ENCODE data around the gene FMNL3.
A peak's percentile ranks its signal among the peaks of the same experiment; 100 is the strongest.

Gene FMNL3

GRCh38 chr12:49674318-49674981, 32.8 kb downstream of the FMNL3 start:
- DNase-seq: no peak

DNA sequence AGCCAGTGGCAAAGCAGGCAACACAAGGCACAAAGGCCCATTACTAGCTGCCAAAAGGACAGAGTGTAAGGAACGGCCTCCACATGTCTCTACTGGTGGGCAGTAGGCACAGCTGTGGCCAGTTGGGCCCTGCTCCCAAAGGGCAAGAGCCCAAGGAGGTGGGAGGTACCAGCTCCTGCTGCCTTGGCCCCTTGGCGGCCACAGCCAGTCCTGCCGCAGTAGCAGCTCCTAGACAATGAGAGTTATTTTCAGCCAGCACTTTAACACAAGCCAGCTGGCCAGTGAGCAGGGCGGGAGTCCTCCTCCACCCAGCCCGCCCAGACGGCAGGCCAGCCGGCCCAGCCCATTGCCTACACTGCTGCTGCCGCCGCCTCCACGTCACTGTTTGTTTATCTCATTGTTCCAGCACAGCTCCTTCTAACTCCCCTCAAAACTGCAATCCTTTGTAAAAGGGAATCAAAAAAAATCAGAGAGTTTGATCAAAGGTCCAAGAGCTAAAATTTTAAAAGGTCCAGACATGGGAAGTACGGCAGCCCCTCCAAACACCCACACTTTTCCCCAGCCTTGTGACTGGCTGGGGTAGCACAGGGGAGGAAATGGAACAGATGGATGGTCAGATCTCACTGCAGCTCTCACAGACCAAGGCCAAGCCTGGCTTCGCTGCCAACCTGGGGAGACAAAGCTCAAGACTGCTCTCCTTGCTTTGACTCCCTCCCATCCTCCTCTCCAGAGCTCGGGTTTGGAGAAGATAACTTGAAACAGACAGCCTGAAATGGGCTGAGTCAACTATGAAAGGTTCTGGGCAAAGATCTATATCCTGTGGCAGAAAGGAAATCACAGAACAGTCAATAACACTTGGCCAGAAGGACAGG, 33.5 kb downstream of the FMNL3 start:
- DNase-seq: peak; percentile 51 to 90

- no peak for DNase-seq
Observed at GRCh38 chr12:49672301-49673217, 34.6 kb downstream of the FMNL3 start.

GRCh38 chr12:49671031-49671765, 36.0 kb downstream of the FMNL3 start:
- DNase-seq: no peak

- no peak for DNase-seq
Observed at GRCh38 chr12:49669796-49670195, 37.4 kb downstream of the FMNL3 start.

- DNase-seq: no peak
Observed at GRCh38 chr12:49667325-49668090, 39.7 kb downstream of the FMNL3 start.

DNA sequence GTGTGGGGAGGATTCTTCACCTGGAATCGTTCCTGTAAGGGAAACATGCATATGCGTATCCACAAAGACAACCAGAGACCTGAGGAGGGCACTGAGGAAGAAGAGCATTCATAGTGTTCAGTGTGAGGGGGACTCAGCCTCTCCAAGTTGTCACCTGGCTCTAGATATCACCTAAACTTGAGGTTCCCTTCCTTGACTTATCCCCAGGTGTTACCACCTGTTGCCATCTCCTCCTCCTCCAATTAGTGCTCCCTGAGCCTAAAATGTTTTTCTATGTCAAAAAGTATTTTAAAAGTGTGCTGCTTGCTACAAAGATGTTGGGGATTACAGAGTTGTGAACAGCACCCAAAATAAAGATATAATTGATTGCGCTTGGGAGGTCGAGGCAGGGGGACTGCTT, 41.0 kb downstream of the FMNL3 start:
- no peak for DNase-seq

DNA sequence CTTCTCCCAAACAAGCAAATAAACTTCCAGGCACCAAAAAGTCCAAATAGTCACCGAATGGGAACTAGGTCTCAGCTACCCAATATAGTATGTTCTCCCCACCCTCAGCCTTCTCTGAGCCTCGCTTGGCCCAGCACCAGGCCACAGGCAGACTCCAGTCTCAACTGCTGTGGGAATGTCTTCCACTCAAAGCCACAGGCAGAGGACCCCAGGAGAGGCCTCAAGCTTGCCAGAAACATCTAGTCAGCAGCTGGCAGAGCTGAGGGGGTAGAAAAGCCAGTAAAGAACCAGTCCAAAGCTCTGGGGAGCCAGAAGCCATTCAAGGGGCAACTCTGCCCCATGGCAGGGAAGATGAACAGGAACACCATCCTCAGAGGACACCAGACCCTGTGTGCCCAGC, 41.8 kb downstream of the FMNL3 start:
- DNase-seq: no peak

DNA sequence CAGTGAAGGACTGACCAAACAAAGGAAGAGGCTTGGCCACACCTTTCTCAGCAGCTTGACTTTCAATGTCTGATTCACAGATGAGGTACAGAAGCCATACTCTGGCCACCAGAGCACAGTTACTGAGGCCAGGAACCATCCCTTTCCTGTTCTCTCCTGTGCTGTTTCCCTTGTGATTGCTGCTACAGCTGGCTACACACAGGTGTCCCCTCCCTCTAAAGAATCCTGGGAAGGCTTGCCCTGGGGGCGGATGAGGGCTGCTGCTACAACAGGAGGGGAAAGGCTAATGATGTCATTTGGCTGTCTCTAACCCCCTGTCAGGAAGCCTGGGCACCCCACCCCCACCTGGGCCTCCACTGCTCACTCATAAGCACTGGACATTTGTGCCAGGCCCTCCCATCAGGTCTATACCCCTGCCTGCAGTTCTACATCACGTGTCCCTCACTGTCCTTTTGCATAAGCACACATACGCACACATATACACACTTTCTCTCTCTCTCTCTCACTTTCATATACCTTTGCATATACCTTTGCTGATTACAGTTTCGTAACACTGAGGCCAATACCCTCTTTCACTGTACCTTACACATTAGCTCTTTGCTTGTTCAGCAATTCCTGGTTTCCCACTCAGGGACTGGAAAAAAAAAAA, 42.5 kb downstream of the FMNL3 start:
- no peak for DNase-seq

DNA sequence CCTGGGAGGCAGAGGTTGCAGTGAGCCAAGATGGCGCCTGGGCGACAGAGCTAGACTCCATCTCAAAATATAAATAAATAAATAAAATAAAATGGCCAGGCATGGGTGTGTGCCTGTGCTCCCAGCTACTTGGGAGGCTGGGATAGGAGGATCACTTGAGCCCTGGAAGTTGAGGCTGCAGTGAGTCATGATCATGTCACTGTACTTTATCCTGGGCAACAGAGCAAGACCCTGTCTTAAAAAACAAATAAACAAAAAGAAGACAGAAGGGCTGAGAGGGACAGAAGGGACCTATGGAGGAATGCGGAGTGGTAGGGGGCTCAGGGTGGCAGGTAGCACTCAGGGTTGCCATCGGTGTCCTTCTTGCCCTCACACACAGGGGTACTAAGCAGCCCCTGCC, 43.0 kb downstream of the FMNL3 start:
- no peak for DNase-seq

DNA sequence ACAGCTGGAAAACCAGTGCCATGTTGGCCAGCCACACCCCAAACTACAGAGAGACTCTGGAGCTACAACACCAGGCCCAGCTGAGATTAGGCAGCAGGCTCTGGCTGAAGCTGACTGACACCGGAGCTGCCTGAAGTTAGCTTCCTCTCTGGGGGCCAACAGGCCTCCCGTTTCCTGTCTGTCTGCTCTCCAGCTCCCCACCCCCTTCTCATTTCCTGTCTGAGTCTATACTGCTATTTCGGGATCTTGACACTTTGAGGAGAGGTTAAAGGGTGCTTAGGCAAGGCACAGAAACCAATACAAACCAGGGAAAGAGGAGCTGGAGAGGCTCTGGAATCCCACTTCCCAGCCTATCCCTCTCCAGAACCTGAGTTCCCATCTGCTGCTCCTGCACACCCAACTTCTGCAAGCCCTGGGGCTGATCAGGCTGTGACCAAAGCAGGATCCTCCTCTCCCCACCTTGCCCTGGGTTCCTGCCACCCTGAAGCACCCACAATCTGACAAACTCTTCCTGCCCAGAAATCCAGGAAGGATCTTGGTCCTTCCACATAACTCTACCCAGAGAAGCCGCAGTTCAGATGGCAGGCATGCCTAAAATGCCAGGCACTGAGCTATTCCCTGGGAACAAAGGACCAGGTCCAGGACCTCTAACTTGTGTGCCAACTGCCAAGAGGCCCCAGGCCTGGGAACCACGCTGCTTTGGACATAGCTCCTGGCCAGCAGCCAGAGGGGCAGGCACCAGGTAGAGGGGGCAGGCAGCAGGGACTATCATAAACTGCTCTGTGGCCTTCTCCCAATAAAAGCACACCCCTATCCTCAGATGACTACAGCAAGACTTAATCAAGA, 44.0 kb downstream of the FMNL3 start:
- no peak for DNase-seq

DNA sequence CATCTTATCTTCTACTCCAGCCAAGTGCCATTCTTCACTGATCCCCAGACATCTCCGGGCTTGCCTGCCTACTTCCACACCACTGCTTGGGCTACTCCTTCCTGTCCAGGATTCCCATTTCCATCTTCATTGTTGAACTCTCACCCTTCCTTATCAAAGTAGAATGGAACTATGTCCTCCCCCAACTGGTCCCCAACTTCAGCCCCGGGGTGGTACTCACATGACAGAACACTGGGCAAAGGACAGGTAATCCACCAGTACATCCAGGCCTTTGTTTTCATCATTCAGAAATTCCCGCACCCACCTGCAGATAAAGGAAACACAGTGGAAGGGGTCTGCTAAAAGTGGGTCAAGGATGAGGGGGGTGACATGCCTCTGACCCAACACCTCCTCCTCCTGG, 45.5 kb downstream of the FMNL3 start:
- DNase-seq: no peak

GRCh38 chr12:49661191-49661590, 46.0 kb downstream of the FMNL3 start:
- no peak for DNase-seq

DNA sequence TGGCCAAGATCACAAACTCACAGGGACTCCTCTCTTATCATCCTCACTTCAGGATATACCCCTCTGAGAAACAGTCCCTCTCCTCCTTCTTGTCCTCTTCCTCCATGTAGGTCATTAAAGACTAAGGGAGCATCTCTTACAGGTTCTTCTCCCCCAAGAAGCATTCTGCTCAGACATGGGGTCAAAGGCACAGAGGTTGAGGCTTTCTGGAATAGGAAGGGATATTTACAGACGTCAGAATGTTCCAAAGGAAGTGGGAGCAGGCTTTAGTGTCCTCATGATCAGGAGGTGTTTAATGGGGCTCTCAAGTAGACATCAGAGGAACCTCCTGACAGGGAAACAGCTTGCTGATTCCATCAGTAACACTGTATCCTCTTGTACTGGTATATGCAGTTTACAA, 47.5 kb downstream of the FMNL3 start:
- DNase-seq: no peak

DNA sequence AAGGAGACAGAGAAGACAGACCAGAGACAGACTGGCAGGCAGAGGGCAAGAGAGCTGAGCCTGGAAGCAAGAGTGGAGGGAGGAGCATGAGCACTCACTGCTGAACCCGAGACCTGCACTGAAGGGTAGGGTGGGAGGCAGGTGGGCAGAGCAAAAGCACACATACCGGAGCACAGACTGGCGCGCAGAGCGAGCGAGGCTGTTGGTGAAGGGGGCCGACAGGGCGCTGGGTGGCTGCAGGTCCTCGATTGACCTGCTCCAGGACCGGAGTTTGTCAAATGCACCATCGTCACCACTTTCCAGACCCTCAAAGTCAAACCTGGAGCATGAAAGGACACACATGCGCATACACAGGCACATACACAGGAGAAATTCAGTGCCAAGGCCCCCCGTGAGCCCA, 48.9 kb downstream of the FMNL3 start:
- DNase-seq: no peak

GRCh38 chr12:49655595-49656236, 51.5 kb downstream of the FMNL3 start:
- no peak for DNase-seq

DNA sequence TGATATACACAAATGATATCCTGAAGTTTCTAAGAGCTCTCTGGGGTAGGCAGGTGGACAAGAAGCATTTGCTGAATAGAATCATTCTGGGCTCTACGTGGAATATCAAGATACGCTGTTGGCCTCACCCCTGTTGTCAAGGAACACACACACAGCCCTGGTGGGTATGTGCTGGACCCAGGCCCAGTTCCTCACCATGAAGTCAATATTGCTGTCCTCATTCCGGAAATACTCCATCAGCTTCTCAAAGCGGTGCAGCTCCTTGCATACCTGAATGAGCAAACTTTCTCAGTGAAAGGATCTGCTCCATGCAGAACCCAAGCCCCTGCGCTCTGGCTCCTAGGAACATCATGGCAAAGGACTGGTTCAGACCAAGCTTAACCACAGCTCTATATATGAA, 52.5 kb downstream of the FMNL3 start:
- DNase-seq: no peak

- DNase-seq: no peak
Observed at GRCh38 chr12:49652921-49653520, 54.2 kb downstream of the FMNL3 start.

- DNase-seq: no peak
Observed at GRCh38 chr12:49651855-49652254, 55.4 kb downstream of the FMNL3 start.
